HG02642 (cell line): ENCODE results near the gene ASB8.
"Not testable (repeated sequence)": the region's sequence is repeated elsewhere in the genome, so short reads cannot be mapped to it uniquely, and the experiment has no call there.

Experiments used
- ATAC-seq: cut with Tn5 transposase; IDR thresholded peaks from one replicate; pipeline ENCODE4 v1.9.1; 2021; ENCODE audit warnings: mild to moderate bottlenecking; ENCODE audit not compliant: unreplicated experiment, poor library complexity

The ASB8 gene

DNA sequence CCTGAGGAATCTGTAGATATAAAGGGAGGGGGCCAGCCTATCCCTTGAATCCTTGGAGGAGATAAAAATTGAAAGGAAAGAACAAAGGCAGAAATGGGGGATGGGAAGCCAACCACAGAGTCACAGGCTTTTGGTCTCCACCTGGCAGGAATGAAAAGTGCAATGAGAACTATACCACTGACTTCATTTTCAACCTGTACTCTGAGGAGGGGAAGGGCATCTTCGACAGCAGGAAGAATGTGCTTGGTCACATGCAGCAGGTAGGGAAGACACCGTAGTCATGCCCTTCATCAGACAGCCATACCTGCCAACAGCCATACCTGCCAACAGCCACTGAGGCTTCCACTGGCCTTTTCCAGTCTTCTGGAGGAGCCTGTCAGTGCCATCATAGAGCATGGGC lies 13.4 kb downstream of the ASB8 start:
- no peak for ATAC-seq

DNA sequence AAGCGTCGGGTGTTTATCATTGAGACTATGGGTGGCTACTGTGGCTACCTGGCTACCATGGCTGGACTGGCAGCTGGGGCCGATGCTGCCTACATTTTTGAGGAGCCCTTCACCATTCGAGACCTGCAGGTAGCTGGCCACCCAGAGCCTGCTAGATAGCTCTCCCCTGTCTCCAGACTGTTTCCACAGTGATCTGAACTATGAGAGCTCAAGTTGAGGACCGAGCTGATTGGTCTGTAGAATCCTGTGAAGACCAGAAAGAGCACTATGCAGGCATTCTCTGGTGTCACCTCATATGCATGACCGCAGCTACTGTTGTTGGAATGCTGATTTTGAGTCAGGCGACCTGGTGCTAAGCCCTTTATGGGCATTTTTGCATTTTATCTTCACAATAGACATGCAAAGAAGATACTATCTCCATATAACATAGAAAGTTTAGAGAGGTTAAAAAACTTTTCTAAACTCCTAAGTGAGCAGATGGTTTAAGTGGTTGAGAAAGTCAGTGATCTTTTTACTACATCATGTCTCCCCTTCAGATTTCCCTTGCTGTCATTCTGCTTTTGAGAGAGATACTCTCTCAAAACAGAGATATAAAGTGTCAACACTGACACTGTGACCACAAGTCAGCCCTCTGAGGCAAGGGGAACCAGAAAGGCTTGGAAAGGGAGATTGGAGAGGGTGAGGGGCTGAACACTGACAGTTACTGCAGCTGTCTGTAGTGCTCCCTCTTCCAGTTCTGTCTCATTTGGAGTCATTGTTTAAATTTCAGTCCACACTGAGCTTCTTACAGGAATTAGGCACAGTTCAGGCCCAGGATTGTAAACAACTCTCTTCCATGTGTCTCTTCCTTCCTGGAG lies 14.3 kb downstream of the ASB8 start:
- ATAC-seq: no peak

DNA sequence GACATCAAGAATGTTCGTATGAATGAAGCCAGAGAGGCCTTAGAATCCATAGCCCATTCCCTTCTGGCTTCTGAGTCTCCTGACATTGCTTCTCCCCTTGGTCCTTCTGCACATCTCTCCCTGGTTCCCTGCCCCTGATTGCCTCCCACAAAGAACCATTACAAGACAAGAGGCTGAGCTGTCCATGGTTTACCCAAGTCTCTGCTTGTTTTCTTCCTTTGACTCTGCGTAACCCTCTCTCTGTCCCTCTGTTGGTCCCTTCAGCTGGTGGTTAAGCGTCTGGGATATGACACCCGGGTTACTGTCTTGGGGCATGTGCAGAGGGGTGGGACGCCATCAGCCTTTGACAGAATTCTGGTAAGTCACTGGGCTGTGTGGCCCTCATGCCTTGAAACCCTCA lies 22.3 kb downstream of the ASB8 start:
- no peak for ATAC-seq

DNA sequence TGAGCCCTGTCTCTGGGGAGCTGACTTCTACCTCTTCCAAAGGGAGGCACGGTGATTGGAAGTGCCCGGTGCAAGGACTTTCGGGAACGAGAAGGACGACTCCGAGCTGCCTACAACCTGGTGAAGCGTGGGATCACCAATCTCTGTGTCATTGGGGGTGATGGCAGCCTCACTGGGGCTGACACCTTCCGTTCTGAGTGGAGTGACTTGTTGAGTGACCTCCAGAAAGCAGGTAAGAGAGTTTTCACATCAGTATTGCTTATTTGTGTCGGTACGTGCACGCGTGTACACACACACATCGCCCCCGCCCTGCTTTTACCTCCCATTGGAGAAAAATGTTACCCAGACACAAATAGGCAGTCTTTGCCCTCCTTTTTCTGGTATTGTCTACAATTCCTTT lies 24.5 kb downstream of the ASB8 start:
- ATAC-seq: no peak

DNA sequence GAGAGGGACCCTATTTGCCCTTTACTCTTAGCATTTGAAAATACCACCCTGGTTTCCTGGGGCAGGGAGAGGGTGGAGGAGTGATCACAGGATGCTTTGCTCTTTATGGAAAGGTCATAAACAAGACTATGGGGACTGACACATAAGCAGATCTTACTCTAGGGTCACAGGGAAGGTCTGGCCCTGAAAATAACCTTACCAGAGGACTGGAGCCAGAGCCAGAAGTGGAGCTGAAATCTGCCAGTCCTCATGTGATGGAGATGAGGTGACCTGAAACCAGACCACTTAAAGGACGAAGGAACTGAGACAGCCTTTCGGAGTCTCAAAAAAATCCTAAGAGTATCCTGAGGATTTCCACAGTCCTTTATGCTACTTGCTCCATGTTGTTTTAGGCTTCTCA lies 25.8 kb downstream of the ASB8 start:
- ATAC-seq: no peak

GRCh38 chr12:48129376-48129775 lies 27.9 kb downstream of the ASB8 start:
- ATAC-seq: no peak

DNA sequence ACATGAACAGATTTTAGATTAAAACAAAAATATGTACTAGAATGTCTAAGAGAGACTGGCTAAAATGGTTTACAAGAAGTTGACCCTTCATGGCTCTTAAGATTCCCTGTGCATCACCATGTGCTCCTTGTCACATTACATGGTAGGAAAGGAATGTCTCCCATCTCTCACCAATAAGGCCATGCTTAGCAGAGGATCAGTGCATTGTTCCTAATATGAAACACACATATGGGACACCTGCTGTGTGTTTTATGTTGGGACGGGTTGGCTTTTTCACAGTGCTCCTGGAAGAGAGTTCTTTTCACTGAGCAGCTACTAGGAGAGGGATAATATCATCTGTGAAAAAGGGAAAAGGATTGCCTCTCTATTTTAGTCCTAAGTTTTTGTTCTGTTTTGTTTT lies 28.5 kb downstream of the ASB8 start:
- no peak for ATAC-seq

DNA sequence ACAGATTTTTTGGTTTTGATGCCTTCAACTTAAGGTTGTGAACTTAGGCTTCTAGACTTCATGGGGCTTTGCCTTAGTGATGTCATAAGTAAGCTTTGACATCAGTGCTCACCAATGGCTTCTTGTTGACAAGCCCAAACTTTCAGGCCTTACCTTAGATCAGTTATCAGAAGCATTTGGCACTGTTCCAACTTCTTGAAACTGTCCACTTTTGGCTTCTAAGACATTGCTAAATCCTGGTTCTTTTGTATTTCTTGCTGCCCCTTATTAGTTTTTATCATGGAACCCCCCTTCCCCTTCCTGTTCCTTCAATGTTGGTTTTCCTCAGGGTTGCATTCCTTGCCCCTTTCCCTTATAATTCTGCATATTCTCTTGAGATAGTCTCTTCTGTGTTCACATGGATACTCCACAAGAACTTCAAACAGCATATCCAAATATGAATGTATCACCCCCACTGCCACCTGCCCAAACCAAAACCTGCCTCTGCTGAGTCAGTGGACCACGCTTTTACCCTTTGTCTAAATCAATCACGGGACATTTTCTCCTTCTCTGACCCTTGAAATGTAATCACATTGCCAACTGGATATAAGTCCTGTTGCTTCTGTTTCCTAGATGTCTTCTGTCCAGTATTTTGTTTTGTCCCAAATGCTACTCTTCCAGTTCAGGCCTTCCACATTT lies 30.2 kb downstream of the ASB8 start:
- no peak for ATAC-seq

DNA sequence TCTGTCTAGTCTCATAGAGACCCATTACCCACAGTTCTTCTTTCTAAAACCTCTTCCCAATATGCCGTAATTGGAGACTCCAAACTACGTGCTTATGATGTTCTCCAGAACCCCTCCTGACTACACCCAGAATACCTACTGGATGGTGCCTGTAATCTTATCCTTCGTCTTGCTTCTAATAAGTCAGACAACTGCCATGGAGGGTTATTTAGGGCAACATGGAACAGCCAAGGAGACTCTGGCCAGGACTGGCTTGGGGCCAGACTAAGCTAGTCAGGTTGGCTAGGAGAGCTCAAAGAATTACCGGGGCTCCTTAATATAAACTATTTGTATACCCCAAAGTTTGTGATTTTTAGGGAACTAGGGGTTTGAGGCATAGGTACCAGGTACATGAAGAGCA lies 31.3 kb downstream of the ASB8 start:
- no peak for ATAC-seq

DNA sequence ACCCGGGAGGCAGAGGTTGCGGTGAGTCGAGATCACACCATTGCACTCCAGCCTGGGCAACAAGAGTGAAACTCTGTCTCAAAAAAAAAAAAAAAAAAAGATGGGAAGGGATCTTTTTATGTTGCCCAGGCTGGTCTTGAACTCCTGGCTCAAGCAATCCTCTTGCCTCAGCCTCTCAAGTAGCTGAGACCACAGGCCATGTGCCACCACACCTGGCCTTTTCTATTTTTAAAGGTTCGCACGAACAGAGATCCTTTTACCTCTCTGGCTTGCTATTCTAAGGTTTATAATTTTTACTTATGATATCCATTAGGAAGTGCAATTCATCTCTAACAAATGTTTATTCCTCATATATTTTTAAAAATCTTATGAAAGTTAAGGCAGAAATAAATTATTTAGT lies 31.8 kb downstream of the ASB8 start:
- not testable (repeated sequence) for ATAC-seq

GRCh38 chr12:48123169-48123568 lies 34.1 kb downstream of the ASB8 start:
- no peak for ATAC-seq

GRCh38 chr12:48122065-48122834 lies 35.1 kb downstream of the ASB8 start:
- ATAC-seq: no peak

GRCh38 chr12:48121522-48121921 lies 35.8 kb downstream of the ASB8 start:
- ATAC-seq: no peak

- ATAC-seq: no peak
Observed at GRCh38 chr12:48119834-48120195, 37.5 kb downstream of the ASB8 start.

GRCh38 chr12:48119078-48119833 lies 38.1 kb downstream of the ASB8 start, which contains the start of gene PFKM:
TSS of gene PFKM (plus strand) at chr12:48119364. CDS start at chr12:48122775, 3,411 bp downstream.
- peak; percentile 98 for ATAC-seq

DNA sequence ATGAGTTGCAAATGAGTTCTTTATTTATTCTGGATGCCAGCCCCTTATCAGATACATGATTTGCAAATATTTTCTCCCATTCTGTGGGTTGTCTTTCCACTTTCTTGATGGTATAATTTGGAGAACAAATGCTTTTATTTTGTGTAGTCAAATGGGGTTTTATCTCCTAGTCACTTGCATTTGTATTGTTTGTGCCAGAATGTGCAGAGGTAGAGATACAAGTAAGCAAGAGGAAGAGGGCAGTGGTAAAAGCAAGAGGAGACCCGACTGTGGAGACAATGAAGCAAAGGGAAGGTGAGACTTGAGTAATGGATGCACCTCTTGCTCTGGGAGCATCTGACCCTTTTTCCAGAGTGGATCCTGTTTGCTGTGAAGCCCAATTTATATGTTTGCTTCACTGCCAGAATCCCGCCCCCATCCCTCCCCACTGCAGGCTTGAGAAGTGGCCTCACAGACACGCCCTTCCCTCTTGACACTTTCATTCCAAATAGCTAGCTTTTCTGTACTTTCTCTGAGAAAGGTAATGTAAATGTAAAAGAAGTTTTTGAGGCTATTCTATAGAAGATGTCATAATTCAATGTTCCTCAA lies 38.9 kb downstream of the ASB8 start:
- ATAC-seq: no peak

DNA sequence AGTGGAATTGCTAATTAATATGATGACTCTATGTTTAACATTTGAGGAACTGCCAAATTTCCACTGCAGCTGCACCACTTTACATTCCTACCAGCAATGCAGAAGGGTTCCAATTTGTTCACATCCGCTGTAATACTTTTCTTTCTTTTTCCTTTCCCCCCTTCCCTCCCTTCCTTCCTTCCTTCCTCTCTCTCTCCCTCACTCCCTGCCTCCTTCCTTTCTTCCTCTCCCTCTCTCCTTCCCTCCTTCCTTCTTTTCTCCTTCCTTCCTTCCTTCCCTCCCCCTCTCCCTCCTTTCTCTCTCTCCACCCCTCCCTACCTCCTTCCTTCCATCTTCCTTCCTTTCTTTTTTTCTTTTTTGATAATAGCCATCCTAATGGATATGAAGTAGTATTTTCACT lies 41.4 kb downstream of the ASB8 start:
- ATAC-seq: no peak

- not testable (repeated sequence) for ATAC-seq
Observed at GRCh38 chr12:48111312-48111693, 46.0 kb downstream of the ASB8 start.

GRCh38 chr12:48110691-48111311 lies 46.5 kb downstream of the ASB8 start:
- ATAC-seq: no peak

- ATAC-seq: no peak
Observed at GRCh38 chr12:48109424-48109823, 47.9 kb downstream of the ASB8 start.
